ENCODE results near the gene TNS3. TPM values are rescaled to one million over a fixed set of nuclear protein-coding genes. Genes with fewer than 3 reads are reported as not detected.

TNS3 gene
- total and polyA plus RNA-seq, 2 donors (not counting 3 experiments of a cell fraction or from before 2014, with no cell fraction given) = 10.4 to 45.1 TPM

DNA sequence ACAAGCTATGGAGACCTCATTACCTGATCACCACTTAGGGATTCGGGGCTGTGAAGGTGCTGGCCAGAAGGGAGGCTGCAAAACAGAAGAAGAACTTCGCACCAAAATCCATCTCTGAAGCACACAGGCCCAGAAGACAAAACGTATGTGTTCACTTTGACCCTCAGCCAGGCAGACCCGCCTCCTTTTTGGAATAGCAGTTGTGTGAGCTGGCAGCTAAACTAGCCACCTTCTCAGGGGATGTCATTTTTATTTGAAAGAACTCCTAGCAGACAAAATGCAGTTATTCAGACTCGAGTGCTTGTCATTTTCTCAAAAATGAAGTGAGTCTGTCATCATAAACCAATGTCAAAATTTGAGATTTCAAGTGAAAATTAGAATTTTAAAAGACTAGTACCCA is 71.7 kb downstream of the TNS3 start:
- no peak overlapping the region for H3K4me3 ChIP-seq (replicated peaks in 1 of 3; ENCODE audit: insufficient read depth in 1 of 3, low read depth in 1 of 3, low read length in 3 of 3)
- H2AFZ ChIP-seq (ENCODE audit: low read depth, low read length) = no peak overlapping the region
- H4K20me1 ChIP-seq (replicated peaks; ENCODE audit: control insufficient read depth, extremely low read depth, insufficient read depth, low read length) = no peaks in the 10 kb centered on the region
- no peaks in the 10 kb centered on the region for H3K9me3 ChIP-seq (replicated peaks; ENCODE audit: control insufficient read depth, insufficient read depth, low read length)
- dilution Hi-C loops (cut with MboI; ENCODE audit: extremely low pct_ligation_motif_present, low sequenced_read_pairs) (no loop called here), intact Hi-C loops (cut with micrococcal nuclease) (no loop called here)
- no peaks in the 10 kb centered on the region for H3K27me3 ChIP-seq (ENCODE audit: control insufficient read depth in 2 of 2, insufficient read depth in 2 of 2, low read length in 2 of 2)
- DNase-seq (ENCODE audit: low read depth, low spot score) (no peak), FAIRE-seq (no peak)
- H3K9ac ChIP-seq (replicated peaks; ENCODE audit: extremely low read depth, insufficient read depth, low read length) = no peak overlapping the region
- H3K9me1 ChIP-seq (replicated peaks; ENCODE audit: control insufficient read depth, extremely low read depth, insufficient read depth, low read length) = no peaks in the 10 kb centered on the region
- H3K4me1 ChIP-seq (ENCODE audit: control insufficient read depth, extremely low read depth, insufficient read depth, low read length) = no peaks in the 10 kb centered on the region
- H3K27ac ChIP-seq (ENCODE audit: insufficient read depth, low read depth, low read length) = no peak overlapping the region
- TF ChIP-seq JUN (IDR thresholded peaks at IDR 0.05; ENCODE audit: borderline replicate concordance, insufficient read depth, insufficient read length, low read depth) (no peak), FOS (IDR thresholded peaks at IDR 0.05; ENCODE audit: borderline replicate concordance, insufficient read depth, low read length) (no peak), POLR2A (IDR thresholded peaks at IDR 0.05; ENCODE audit: low read depth, low read length) (no peak), MYC (IDR thresholded peaks at IDR 0.05; ENCODE audit: low read depth, low read length) (no peak), GATA2 (IDR thresholded peaks at IDR 0.05; ENCODE audit: insufficient read depth, insufficient read length, low read depth, low read length) (no peak), EZH2 (IDR thresholded peaks at IDR 0.05; ENCODE audit: borderline replicate concordance, low read depth, low read length, severe bottlenecking) (no peak), POLR2AphosphoS5 (IDR thresholded peaks at IDR 0.05; ENCODE audit: insufficient read depth, low read depth, low read length) (no peak)
- TF ChIP-seq, protein P1, sequence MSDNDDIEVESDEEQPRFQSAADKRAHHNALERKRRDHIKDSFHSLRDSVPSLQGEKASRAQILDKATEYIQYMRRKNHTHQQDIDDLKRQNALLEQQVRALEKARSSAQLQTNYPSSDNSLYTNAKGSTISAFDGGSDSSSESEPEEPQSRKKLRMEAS (IDR thresholded peaks at IDR 0.05; ENCODE audit: insufficient read depth, insufficient read length) = no peak
- TF ChIP-seq, protein P2, sequence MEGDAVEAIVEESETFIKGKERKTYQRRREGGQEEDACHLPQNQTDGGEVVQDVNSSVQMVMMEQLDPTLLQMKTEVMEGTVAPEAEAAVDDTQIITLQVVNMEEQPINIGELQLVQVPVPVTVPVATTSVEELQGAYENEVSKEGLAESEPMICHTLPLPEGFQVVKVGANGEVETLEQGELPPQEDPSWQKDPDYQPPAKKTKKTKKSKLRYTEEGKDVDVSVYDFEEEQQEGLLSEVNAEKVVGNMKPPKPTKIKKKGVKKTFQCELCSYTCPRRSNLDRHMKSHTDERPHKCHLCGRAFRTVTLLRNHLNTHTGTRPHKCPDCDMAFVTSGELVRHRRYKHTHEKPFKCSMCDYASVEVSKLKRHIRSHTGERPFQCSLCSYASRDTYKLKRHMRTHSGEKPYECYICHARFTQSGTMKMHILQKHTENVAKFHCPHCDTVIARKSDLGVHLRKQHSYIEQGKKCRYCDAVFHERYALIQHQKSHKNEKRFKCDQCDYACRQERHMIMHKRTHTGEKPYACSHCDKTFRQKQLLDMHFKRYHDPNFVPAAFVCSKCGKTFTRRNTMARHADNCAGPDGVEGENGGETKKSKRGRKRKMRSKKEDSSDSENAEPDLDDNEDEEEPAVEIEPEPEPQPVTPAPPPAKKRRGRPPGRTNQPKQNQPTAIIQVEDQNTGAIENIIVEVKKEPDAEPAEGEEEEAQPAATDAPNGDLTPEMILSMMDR (IDR thresholded peaks at IDR 0.05; ENCODE audit: extremely low read depth in 1 of 2, insufficient read depth in 1 of 2, low read depth in 1 of 2, low read length in 2 of 2) = no peak
- H3K36me3 ChIP-seq (ENCODE audit: control insufficient read depth in 2 of 2, extremely low read depth in 1 of 2, insufficient read depth in 2 of 2, low read length in 2 of 2) = no peaks in the 10 kb centered on the region
- BruUV-seq (replicated peaks) = no TSS peak
- no peaks in the 10 kb centered on the region for H3K79me2 ChIP-seq (ENCODE audit: control insufficient read depth, insufficient read depth, low read length)
- POLR2A ChIA-PET = no interaction called here
- CTCF ChIA-PET = interaction anchor here (1.0 to 1.3 kb wide), 2 partner anchors 10 to 16 kb away, joined by 3 read pairs; no protein-coding TSS in a partner anchor
- no peak overlapping the region for H3K4me2 ChIP-seq (ENCODE audit: insufficient read depth, low read length)

Data from endothelial cell of umbilical vein (primary cell).